ENCODE measurements around the gene TCERG1L.
"Not testable (repeated sequence)": the region's sequence is repeated elsewhere in the genome, so short reads cannot be mapped to it uniquely, and the experiment has no call there.

The TCERG1L gene

DNA sequence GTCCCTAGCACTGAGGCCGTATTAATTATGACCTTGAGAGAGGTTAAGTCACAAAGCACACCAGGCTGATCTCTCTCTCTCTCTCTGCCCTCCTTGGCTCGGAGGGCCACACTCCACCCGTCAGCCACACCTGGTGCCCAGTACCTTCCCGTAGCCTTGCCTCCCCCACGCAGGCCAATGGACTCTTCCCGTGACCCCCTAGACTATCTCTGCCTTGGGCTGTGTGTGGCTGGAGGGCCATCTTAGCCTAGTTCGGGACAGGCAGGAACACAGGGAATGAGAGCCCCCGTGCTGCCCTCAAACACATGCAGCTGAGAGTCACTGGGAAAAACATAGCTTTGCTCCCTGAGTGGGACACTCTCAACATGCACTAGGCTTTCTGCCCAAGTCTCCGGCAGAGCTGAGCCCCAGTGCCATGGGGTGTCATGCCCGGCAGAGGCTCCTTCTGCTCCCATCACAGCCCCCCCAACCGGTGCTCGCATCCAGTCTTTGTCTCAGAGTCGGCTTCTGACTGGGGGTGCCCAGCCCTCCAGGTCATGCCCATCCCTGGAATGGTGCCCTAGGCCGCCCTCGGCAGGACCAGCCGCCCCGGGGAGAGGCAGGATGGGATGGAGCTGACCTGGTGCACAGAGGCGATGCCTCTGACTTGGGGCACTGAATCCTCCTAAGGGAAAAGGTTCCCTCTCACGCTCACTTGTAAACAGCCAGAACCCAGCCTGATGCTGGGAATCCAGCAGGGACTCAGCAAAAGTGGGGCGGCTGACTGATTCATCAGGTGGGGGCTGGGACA lies 63.0 kb downstream of the TCERG1L start:
- no peak for DNase-seq (ENCODE audit: low read depth in 2 of 2)

DNA sequence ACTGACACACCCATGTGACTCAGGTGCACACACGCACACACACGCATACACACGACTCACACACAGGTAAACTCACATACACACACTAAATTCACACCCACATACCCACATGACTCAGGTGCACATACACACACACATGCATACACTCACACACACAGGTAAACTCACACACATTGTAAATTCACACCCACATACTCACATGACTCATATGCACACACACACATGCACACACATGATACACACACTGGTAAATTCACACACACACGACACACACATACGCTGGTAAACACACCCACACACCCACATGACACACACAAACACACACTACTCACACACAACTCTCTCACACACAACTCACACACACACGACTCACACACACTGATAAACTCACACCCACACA lies 63.6 kb downstream of the TCERG1L start:
- no peak for DNase-seq (ENCODE audit: low read depth in 2 of 2)

DNA sequence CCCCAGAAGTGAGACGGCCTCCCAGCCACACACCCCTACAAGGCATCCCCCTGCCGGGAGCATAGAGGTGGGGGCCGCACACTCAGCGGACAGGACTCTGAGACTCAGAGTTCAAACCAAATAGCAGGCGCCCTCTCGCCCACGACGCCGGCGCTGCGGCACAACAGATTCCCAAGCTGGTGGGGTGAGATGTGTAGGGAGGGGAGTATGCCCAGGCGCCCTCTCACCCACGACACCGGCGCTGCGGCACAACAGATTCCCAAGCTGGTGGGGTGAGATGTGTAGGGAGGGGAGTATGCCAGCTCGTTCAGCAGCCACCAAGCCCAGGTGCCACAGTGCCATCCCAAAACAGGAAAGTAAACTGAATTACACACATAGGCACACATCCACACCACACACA lies 64.7 kb downstream of the TCERG1L start:
- DNase-seq (ENCODE audit: low read depth in 2 of 2), result no peak

DNA sequence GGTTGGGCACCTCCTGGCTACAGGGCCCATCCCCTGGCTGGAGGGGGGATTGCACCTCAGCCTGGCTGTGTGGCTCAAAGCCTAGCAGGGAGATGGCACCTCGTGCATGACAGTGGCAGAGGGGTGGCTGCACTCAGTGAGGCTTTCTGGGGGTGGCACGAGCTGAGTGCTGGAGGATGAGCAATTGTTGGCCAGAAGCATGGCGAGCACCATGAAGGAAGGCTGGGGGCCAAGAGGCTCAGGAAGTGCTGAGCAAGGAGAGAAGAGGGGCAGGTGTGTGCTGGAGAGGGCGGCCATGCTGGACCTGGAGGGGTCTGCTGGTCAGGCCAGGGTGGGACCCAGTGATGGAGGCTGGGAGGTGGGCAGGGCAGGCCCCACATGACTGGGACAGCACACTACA lies 65.4 kb downstream of the TCERG1L start:
- DNase-seq (ENCODE audit: low read depth in 2 of 2), result no peak

DNA sequence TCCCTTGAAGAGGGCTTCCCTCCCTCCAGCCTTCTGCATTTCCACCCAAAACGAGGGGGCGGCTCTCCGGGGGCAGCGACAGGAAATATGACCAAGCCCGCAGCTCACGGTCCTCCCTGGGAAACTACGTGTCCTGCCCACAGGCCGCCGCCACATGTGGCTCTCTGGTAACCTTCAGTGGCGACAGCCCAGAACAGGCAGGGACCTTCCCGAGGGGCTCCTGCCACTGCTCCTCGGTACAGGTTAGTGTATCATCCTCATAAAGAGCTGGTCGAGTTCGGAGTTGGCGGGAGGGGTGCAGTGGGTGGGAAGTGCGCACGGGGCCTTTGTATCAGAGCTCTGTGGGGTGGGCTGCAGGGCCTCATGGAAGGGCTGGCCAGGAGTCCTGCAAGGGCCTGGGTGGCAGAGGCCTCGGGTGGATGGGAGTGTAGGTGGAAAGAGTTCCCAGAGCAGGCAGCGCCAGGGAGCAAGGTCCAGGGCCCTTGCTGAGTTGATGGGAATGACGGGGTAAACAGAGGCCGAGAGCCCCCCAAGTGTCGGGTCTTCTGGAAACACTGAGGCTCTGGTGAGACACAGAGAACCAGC lies 66.0 kb downstream of the TCERG1L start:
- DNase-seq (ENCODE audit: low read depth in 2 of 2), result no peak

DNA sequence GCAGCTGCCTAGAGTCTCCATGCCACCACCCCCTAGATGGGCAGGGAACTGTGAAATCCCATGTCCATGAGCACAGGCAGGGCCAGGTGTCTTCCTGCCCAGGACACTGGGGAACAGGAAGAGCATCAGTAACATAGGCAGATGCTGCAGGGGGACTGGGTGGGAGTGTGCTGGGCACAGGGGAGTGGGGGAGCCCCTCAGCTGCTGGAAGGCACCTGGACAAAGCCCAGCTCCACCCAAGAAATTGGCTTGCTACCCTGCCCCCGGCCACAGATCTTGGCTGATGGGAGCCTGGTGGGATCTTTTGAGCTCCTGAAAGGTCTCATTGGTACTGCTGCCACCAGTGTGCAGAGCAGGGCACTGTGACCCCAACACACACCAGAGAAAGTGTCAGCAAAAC lies 66.7 kb downstream of the TCERG1L start:
- DNase-seq (ENCODE audit: low read depth in 2 of 2), result no peak

DNA sequence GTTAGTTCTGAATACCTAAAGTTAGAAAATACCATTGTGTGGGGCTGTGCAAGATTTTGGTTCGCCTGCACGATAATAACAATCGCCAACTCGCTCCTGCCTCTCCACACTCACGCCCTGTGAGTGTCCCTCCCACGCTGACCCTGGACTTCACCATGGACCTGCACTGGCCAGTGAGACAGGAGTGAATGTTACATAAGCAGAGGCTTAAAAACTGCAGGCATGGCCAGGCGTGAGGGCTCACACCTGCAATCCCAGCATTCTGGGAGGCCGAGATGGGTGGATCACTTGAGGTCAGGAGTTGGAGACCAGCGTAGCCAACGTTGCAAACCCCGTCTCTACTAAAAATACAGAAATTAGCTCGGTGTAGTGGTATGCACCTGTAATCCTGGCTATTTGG lies 68.4 kb downstream of the TCERG1L start:
- DNase-seq (ENCODE audit: low read depth in 2 of 2), result no peak

DNA sequence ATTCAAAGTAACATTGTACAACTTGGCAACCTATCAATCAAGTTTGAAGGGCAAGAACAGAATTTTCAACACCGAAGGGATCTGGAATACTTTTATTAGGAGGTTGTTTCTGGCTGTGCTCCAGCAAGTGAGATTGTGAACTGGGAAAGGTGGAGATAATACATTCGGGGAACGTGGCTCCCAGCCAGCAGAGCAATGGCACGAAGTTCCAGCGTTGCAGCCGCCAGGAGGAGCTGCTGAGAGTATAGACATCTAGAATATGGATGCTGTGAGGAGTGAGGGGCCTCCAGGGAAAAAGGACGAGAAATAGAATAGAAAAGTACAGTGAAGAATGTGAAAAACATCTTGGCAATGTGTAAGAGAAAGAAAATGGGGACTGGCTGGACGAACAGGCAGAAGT lies 69.5 kb downstream of the TCERG1L start:
- no peak for DNase-seq (ENCODE audit: low read depth in 2 of 2)

DNA sequence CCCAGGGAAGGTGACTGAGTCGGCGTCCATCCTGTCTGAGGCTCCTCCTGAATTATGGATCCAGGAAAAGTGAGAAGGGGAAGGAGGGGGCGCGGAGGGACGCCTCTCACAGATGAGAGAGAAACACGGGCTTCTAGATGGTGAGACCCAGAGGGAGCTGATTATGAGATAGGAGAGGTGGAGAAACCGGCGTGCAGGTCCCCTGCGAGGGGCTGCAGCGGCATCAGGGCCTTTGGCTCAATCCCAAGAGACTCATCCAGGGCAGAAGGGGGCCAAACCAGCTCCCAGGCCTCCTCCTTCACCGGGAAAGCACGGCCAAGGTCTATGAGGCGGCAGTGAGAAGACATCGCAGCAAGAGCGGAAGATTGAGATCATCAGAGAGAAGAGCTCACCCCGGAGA lies 70.8 kb downstream of the TCERG1L start:
- DNase-seq (ENCODE audit: low read depth in 2 of 2), result no peak

DNA sequence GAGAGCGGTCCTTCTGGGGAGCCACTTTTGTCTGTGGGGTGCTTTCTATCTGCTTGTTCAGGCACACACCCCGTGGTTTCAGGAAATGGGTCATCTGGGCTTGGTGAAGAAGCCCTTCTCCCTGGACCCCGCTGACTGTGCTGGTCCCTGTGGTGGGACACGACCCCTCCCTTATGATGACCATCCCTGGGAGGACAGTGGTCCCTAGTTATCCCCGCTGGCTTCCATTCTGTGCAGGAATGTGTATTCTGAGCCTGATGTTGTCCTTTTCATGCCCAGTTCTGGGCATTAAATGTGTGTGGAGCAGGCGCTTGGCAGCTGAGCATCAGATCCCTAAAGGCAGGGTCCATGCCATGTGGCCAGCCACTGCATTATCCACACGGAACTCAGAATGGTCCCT lies 71.6 kb downstream of the TCERG1L start:
- DNase-seq (ENCODE audit: low read depth in 2 of 2), result no peak

DNA sequence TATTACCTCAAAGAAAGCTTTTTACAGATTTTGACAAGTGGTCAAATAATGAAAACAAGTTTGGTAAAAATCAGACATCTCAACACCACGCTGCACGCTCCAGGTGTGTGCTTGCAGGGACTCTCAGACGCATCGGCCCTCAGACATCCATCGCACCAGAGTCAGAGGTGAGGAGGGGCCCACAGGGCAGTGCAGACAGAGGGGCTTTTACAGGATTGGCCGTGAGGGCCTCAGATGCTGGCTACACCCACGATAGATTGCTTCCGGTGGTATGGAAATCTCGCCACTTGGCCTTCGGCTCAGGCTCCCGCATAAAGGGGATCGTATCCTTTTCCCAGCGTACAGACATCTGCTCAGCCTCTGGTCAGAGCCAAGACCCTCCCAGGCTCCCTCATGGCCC lies 72.1 kb downstream of the TCERG1L start:
- no peak for DNase-seq (ENCODE audit: low read depth in 2 of 2)

DNA sequence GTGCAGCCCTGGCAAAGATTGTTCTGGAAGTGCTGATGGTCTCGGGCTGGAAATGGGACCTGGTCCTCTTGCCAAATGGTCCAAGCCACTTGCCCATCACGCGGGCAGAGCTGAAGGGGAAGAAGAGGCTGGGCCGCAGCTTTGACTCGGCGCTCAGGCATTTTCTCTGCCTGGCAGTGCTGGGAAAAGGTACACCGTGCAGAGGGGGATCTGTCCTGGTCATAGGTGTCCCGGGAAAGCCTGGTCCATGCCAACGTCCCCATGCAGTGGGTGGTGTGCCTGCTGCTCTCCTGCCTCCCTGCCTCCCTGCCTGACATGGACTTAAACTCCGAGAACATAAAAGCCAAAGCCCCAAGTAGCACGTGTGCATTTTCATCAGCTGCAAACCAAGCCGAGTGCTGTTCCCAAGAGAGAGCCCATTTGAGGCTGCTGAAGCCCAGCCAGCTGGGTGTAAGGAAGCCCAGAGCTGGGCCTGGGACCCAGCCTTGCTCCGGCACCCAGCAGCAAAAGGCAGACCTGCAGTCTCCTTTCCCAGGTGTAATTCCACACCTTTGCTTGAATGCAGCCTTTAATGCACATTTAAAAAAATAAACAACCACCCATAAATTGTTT lies 72.7 kb downstream of the TCERG1L start:
- no peak for DNase-seq (ENCODE audit: low read depth in 2 of 2)

DNA sequence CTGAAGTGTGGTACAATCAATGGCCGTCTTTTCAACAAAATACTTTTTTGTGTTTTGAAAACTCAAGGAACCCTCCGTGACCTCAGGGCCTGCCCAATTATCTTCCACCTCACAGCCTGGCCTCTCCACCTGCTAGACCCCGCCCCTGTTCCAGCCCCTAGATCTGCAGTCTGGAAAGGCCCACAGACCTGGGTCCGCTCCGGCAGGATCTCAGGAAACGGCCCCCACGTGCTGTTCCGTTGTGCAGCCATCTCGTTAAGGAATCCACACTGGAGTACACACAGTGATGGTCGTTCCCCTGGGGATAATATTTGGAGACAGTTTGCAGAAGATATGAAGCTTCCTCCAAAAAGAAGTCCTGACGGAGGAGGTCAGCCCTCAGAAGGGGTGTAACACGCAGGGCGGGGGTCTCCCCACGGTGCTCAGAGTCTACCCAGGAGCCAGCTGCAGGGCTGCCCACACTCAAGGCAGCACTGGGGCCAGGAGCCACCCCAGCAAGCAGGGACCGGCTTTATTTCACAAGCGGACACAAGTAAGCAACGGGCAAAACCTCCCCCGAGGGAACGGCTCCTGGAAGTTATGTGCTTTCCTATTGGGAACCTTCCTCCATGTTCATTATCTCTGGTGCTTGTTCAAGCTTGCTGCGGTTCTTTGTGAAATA lies 73.4 kb downstream of the TCERG1L start:
- DNase-seq (ENCODE audit: low read depth in 2 of 2), result no peak

DNA sequence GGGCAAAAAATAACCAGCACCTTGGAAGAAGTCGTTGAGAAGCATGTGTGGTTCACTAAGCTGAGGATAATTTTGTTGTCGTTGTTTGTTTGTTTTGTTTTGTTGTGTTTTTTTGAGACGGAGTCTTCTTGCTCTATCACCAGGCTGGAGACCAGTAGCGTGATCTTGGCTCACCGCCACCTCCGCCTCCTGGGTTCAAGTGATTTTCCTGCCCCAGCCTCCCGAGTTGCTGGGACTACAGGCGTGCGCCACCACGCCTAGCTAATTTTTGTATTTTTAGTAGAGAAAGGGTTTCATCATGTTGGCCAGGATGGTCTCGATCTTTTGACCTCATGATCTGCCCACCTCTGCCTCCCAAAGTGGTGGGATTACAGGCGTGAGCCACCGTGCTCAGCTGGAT lies 76.9 kb downstream of the TCERG1L start:
- not testable (repeated sequence) for DNase-seq (ENCODE audit: low read depth in 2 of 2)

DNA sequence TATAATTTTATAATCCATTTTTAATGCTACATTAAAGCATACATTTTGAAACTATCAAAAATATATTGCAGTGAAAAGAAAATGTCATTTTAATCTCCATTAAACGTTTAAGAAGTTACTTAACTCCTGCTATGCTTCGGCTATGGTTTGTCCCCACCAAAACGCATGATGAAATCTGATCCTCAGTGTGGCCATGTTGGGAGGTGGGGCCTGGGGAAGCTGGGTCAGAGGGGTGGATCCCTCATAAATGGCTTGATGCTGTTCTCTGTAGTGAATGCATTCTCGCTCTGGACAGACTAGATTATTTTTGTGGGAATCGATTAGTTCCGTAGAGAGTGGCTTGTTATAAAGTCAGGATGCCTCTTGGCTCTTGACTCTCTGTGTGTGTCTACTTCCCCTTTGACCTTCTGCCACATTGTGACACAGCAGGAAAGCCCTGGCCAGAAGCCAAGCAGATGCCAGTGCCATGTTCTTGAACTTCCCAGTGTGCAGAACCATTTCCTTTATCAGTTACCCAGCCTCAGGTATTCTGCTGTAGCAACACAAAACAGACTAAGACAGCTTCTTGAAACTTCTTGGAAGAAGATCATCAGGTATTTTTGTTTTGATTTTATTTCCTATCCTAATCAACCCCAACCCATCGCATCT lies 77.8 kb downstream of the TCERG1L start:
- no peak for DNase-seq (ENCODE audit: low read depth in 2 of 2)

DNA sequence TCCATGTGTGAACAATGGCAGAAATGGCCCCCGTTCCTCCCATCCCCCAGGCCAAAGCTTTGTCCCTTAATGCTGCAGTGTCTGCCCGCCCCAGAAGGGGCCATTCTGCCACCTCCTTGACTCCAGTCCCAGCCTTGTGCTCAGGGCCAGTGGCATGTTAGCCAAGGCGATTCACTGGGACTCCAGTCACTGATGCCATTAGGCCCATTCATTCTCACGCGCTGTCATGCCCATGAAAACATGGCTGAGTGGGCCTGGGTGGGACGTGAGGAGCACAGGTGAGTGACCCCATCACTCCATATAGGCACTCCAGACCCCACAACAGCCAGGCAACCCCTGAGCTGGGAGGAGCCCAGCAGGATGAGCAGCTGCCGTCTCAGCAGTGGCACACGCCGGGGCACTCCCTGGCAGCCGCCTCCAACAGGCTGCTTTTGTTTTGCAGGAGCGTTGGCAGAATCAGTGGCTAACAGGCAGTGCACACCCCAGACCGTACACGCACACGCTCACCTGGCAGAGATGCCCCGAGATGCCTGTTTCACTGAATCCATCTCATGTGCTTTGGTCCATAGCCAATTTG lies 79.5 kb downstream of the TCERG1L start:
- no peak for DNase-seq (ENCODE audit: low read depth in 2 of 2)

DNA sequence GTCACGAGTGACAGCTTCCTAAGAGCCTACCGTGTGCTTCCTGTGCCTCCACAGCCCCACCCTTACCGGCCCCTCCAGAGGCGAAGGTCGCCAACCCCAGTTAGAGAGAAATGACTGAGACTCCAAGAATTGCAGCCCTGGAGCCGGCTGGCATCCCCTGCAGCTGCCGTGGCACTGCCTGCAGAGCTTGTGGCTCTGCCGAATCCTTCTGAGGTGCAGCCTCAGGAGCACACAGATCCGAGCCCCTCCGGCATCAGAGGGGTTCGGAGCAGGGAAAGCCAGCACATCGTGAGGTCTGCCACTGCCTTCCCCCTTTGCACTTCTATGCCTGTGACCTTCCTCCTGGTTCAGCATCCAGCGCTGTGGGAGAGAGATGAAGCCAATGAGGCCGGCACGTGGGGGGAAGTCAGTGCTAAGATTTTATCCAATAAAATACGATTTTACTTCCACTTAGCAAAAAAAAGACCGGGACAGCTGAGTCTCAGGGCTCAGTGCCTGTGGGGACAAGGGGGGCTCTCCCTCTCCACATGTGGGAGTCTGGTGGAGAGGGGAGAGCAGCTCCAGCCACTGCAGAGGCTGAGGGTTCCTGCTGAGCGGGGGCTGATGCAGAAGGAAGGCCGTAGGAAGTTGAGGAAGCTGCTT lies 80.1 kb downstream of the TCERG1L start:
- DNase-seq (ENCODE audit: low read depth in 2 of 2), result no peak

DNA sequence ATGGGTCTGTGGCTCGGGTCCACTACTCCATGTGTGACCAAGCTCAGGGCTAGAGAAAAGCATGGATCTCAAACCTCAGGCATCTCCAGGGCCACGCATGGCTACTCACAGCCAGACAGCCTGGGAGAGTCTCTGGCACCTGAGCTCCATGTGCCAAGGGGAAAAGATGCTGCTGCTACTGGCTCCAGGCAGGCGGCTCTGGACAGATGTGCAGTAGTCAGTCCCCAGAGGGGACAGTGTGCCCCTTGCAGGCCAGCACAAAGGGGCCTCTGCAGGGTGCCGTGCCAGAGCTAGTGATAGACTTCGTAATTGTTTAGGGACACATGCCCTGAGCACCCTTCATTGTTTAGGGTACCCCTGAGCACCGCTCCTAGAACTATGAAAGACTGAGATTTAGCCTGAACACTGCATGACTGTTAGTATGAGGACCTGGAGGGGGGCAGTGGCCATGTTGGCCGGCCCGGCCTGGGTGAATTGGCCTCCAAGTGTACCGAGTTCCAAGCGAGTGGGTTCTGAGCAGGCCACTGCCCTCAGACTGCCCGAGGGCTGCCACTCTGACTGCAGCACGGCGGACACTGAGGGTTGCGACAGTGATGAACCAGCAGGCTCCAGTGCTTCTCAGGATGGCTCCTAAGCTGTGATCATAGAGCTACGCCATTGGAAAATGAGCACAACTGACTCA lies 80.7 kb downstream of the TCERG1L start:
- no peak for DNase-seq (ENCODE audit: low read depth in 2 of 2)

DNA sequence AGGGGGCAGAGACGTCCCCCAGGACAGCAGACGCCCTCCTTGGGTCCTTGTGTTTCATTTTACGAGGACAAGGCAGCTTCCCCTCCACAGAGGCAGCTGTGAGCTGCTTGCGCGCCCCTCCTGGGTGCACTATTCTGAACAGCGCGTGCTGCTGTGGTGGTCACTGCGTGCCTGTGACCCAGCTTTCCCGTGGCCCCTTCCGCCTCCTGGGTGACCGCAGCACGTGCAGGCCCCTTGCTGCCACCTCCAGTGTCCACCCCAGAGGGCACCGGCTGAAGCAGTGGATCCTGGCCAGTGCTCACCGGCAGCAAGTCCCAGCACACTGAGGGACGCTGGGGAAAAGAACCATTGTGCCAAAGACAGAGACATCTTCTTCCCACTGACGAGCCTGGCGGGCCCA lies 81.4 kb downstream of the TCERG1L start:
- no peak for DNase-seq (ENCODE audit: low read depth in 2 of 2)

DNA sequence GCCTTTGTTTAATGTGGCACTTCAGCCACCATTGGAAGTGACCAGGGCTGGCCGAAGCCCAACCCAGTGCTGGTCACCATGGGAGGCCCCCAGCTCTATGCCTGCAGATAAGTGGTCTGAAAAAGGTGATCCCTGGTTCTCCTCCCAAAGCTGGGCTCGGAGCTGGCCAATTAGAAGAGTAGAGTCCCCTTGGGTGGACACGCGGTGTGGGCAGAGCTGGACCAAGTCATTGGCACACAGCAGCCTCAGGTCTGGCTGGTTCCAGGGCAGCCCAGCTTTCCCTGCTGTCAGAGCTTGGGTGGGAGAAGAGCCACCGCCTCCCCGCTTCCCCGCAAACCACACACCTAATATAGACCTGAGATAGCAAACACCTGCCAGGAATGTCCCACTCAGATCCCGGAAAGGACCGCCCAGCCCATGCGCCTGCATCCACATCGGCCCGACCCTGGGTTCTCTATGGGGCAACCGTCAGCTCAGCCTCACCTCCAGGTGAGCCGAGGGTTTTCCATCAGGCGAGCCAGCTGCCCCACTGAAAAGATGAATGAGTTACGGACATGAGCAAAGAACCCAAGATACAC lies 84.3 kb downstream of the TCERG1L start:
- no peak for DNase-seq (ENCODE audit: low read depth in 2 of 2)
